Spleen (tissue), 7 donors: ENCODE measurements around the gene AFM.

Experiments
- CTCF ChIP-seq, 11 experiments: fragments of 200-600 bp in 7 of 11; fragments of 450-650 bp in 4 of 11; sonication (generic) in 4 of 11; IDR thresholded peaks in 8 of 11; conservative IDR thresholded peaks in 3 of 11; 1 replicate in 7 of 11; 2 replicates in 4 of 11; pipeline versions ENCODE4 v1.4.0 to v1.8.0; 2016 to 2021; ENCODE audit warnings: antibody characterized with exemption in 11 of 11, inconsistent platforms in 4 of 11, mild to moderate bottlenecking in 1 of 11
- POLR2A ChIP-seq, 3 donors: fragments of 450-650 bp; IDR thresholded peaks; one replicate each; pipeline ENCODE4 v1.5.1; 2017; ENCODE audit warnings: antibody characterized with exemption in 3 of 3, mild to moderate bottlenecking in 1 of 3
- POLR2AphosphoS5 ChIP-seq, 3 donors: sonication (generic); formaldehyde crosslinking; IDR thresholded peaks; one replicate each; pipeline ENCODE4 v1.5.1; 2017; ENCODE audit warnings: antibody characterized with exemption in 3 of 3
- donor health status: DM: no; HTN: no; CAD: no; lungs with moderate emphysema.
- donor health status: DM: no; HTN: no; CAD: no.
- donor health status: DM: no; HTN: no; CAD: no.

- TF ChIP-seq CTCF (IDR thresholded peaks at IDR 0.05 in 8 of 11, conservative IDR thresholded peaks at IDR 0.05 in 3 of 11) (no peak), POLR2A (IDR thresholded peaks at IDR 0.05) (no peak), POLR2AphosphoS5 (IDR thresholded peaks at IDR 0.05) (no peak)
Measured at GRCh38 chr4:73481358-73481757, at the start of gene AFM.
